GM12872 (cell line): ENCODE data around the gene UBD.

ENCODE experiments used
- TF ChIP-seq, protein P1 (sequence below): IDR thresholded peaks from 3 replicates; pipeline ENCODE4 v1.5.1; 2011; ENCODE audit warnings: low read depth, mild to moderate bottlenecking, low read length, moderate library complexity; ENCODE audit not compliant: insufficient read depth

UBD gene

GRCh38 chr6:29561091-29561490, 1.6 kb upstream of the UBD start:
- TF ChIP-seq, protein P1, sequence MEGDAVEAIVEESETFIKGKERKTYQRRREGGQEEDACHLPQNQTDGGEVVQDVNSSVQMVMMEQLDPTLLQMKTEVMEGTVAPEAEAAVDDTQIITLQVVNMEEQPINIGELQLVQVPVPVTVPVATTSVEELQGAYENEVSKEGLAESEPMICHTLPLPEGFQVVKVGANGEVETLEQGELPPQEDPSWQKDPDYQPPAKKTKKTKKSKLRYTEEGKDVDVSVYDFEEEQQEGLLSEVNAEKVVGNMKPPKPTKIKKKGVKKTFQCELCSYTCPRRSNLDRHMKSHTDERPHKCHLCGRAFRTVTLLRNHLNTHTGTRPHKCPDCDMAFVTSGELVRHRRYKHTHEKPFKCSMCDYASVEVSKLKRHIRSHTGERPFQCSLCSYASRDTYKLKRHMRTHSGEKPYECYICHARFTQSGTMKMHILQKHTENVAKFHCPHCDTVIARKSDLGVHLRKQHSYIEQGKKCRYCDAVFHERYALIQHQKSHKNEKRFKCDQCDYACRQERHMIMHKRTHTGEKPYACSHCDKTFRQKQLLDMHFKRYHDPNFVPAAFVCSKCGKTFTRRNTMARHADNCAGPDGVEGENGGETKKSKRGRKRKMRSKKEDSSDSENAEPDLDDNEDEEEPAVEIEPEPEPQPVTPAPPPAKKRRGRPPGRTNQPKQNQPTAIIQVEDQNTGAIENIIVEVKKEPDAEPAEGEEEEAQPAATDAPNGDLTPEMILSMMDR = no peak

- TF ChIP-seq, protein P1 = no peak
These were observed 973 bp downstream of the UBD start for GRCh38 chr6:29558439-29559079.

DNA sequence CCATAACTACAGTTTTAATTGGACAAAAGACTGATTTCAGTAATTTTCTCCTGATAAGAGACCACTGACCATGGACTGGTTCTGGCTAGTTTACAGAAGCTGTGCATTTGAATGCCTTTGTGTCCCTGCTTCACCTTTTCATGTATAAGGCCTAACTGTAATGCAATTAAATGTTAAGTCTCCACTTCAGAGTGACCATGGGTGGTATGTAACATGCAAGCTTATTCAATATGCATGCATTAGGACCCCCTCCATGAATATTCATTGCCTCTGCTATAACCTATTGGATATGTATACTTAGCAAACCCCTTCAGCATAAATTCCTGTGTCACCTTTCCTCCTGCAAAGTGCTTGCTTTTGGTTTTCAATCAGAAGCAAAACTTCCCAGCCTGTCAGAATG, 2.2 kb downstream of the UBD start:
- TF ChIP-seq, protein P1 = no peak

DNA sequence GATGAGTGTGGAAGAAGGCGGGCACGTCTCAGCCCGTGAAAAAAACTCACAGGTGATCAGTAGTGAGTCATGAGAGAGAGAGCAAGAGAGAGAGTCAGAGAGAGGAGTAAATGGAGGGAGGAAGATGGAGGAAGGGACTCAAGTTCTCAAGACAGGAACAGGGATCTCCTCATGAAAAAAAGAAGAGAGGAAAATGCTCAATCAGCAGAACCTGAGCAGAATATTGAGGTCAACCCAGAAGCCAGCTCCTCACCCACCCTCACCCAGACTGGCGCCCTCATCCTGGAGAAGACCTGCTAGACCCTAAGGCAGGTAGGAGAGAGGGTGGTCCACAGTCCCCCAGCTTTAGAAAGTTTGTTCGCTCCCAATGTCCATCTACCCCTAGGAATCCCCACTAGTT, 4.8 kb downstream of the UBD start:
- TF ChIP-seq, protein P1 = no peak

DNA sequence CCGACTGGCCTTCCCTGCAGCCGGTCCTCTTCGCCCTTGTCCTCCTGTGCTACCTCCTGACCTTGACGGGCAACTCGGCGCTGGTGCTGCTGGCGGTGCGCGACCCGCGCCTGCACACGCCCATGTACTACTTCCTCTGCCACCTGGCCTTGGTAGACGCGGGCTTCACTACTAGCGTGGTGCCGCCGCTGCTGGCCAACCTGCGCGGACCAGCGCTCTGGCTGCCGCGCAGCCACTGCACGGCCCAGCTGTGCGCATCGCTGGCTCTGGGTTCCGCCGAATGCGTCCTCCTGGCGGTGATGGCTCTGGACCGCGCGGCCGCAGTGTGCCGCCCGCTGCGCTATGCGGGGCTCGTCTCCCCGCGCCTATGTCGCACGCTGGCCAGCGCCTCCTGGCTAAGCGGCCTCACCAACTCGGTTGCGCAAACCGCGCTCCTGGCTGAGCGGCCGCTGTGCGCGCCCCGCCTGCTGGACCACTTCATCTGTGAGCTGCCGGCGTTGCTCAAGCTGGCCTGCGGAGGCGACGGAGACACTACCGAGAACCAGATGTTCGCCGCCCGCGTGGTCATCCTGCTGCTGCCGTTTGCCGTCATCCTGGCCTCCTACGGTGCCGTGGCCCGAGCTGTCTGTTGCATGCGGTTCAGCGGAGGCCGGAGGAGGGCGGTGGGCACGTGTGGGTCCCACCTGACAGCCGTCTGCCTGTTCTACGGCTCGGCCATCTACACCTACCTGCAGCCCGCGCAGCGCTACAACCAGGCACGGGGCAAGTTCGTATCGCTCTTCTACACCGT, 6.1 kb downstream of the UBD start:
- TF ChIP-seq, protein P1 = no peak

DNA sequence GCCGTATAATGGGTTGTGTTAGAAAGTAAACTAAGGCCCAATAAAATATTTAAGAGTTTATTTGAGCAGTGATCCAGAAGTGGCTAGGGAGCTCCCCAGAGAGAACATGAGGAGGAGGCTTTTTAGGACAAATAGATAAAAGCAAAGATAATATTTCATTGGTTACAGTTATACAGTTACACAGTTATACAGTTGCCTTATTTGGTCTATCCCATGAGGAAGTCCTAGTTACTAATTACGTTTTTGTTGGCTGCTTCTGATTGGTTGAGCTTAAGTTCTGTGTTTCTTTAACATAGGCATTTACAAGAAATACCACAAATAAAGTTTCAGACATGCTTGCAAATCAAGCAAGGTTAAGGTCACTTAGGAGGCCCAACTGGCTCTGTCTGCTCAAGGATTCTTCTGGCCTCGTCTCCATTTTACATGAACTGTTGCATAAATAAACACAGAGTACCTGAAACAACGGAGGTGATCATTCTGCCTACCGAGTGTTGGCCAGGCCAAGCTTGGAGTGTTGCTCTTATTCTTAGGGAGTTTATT, 7.0 kb downstream of the UBD start:
- TF ChIP-seq, protein P1 = no peak

- TF ChIP-seq, protein P1 = no peak
These were observed 12.0 kb downstream of the UBD start for GRCh38 chr6:29547573-29547972.
